Ishikawa (cell line): ENCODE data around the gene TAOK2.

ENCODE experiments used
- CEBPB ChIP-seq: IDR thresholded peaks from 2 replicates; pipeline ENCODE4 v1.6.1; 2012
- CREB1 ChIP-seq: IDR thresholded peaks from 2 replicates; pipeline ENCODE4 v1.6.1; 2012; ENCODE audit warnings: low read depth
- EGR1 ChIP-seq: IDR thresholded peaks from 2 replicates; pipeline ENCODE4 v1.6.1; 2012
- EP300 ChIP-seq: IDR thresholded peaks from 2 replicates; pipeline ENCODE4 v1.6.1; 2012; ENCODE audit warnings: borderline replicate concordance
- FOXM1 ChIP-seq: IDR thresholded peaks from 2 replicates; pipeline ENCODE4 v1.6.1; 2012; ENCODE audit warnings: low read depth, borderline replicate concordance
- MAX ChIP-seq: IDR thresholded peaks from 2 replicates; pipeline ENCODE4 v1.6.1; 2012
- NFIC ChIP-seq: IDR thresholded peaks from 2 replicates; pipeline ENCODE4 v1.6.1; 2012
- RAD21 ChIP-seq: IDR thresholded peaks from 2 replicates; pipeline ENCODE4 v1.6.1; 2012; ENCODE audit warnings: low read depth
- REST ChIP-seq: IDR thresholded peaks from 2 replicates; pipeline ENCODE4 v1.6.1; 2012; ENCODE audit warnings: low read depth, mild to moderate bottlenecking
- TAF1 ChIP-seq: IDR thresholded peaks from 2 replicates; pipeline ENCODE4 v1.6.1; 2012; ENCODE audit warnings: low read depth, mild to moderate bottlenecking
- TCF12 ChIP-seq: IDR thresholded peaks from 2 replicates; pipeline ENCODE4 v1.6.1; 2012; ENCODE audit warnings: low read depth
- TEAD4 ChIP-seq: IDR thresholded peaks from 2 replicates; pipeline ENCODE4 v1.6.1; 2012
- USF1 ChIP-seq: IDR thresholded peaks from 2 replicates; pipeline ENCODE4 v1.6.1; 2012
- YY1 ChIP-seq: IDR thresholded peaks from 2 replicates; pipeline ENCODE4 v1.6.1; 2012; ENCODE audit warnings: low read depth
- ZBTB7A ChIP-seq: IDR thresholded peaks from 2 replicates; pipeline ENCODE4 v1.6.1; 2012; ENCODE audit warnings: low read depth

Gene TAOK2

GRCh38 chr16:30032083-30032819 lies 58.6 kb downstream of the TAOK2 start:
- TF ChIP-seq RAD21, result peak; percentile 91
- TF ChIP-seq CEBPB, result no peak
- no peak for TF ChIP-seq TCF12
- TF ChIP-seq REST, result peak; percentile 11; the same call in 1 of the 2 replicates
- no peak for TF ChIP-seq EGR1

GRCh38 chr16:30033270-30033669 lies 59.6 kb downstream of the TAOK2 start:
- TF ChIP-seq TEAD4, result no peak
- no peak for TF ChIP-seq FOXM1
- no peak for TF ChIP-seq MAX
- TF ChIP-seq YY1, result no peak
- no peak for TF ChIP-seq CEBPB
- TF ChIP-seq RAD21, result no peak
- no peak for TF ChIP-seq CREB1
- TF ChIP-seq REST, result no peak
- no peak for TF ChIP-seq NFIC
- no peak for TF ChIP-seq TCF12
- no peak for TF ChIP-seq ZBTB7A
- TF ChIP-seq EGR1, result no peak
- TF ChIP-seq USF1, result no peak
- TF ChIP-seq TAF1, result no peak
- TF ChIP-seq EP300, result no peak

GRCh38 chr16:30040221-30040620 lies 66.6 kb downstream of the TAOK2 start:
- TF ChIP-seq REST, result no peak

GRCh38 chr16:30041841-30042240 lies 68.2 kb downstream of the TAOK2 start:
- TF ChIP-seq CEBPB (no peak), EP300 (no peak), RAD21 (peak; percentile 49), CREB1 (no peak)
